Astrocyte of the spinal cord (primary cell): ENCODE measurements around the gene ISG20L2.

ENCODE experiments used
- DNase-seq: peaks from one replicate; pipeline ENCODE4 v3.0.0; 2011; ENCODE audit warnings: low read depth, low spot score
- H3K4me3 ChIP-seq: 2 replicates; pipeline ENCODE4 v1.5.1; 2011; ENCODE audit warnings: low read depth, mild to moderate bottlenecking, low read length, moderate library complexity
- in situ Hi-C: cut with HindIII; loops from 2 replicates; pipeline ENCODE4 v1.10.0; 2017; ENCODE audit warnings: low sequenced_read_pairs
- TF ChIP-seq, protein P1 (sequence below): IDR thresholded peaks from 2 replicates; pipeline ENCODE4 v1.5.1; 2012; ENCODE audit warnings: low read depth, mild to moderate bottlenecking, low read length, inconsistent platforms

ISG20L2 gene

DNA sequence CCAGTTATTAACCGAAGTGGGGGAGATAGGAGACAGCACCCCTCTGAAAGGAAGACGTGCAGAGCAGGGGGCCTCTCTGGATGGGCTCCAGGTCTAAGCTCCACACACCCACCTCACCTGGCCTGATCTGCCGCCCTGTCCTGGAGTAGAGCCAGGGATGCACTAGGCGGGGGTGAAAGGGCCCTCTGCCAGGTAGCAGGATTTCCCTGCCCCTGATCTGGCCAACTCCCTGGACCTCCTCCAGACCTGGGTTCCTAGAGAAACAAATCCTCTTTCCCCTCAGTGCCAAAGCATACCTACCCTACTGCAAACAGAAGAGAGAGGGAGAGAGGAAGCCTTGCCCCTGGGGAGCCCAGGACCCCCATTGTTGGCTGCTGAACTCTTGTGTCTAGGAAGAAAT is 25.2 kb downstream of the ISG20L2 start:
- DNase-seq, result no peak
- no peak overlapping the region for H3K4me3 ChIP-seq
- in situ Hi-C loops, result no loop called here
- TF ChIP-seq, protein P1, sequence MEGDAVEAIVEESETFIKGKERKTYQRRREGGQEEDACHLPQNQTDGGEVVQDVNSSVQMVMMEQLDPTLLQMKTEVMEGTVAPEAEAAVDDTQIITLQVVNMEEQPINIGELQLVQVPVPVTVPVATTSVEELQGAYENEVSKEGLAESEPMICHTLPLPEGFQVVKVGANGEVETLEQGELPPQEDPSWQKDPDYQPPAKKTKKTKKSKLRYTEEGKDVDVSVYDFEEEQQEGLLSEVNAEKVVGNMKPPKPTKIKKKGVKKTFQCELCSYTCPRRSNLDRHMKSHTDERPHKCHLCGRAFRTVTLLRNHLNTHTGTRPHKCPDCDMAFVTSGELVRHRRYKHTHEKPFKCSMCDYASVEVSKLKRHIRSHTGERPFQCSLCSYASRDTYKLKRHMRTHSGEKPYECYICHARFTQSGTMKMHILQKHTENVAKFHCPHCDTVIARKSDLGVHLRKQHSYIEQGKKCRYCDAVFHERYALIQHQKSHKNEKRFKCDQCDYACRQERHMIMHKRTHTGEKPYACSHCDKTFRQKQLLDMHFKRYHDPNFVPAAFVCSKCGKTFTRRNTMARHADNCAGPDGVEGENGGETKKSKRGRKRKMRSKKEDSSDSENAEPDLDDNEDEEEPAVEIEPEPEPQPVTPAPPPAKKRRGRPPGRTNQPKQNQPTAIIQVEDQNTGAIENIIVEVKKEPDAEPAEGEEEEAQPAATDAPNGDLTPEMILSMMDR, result no peak

DNA sequence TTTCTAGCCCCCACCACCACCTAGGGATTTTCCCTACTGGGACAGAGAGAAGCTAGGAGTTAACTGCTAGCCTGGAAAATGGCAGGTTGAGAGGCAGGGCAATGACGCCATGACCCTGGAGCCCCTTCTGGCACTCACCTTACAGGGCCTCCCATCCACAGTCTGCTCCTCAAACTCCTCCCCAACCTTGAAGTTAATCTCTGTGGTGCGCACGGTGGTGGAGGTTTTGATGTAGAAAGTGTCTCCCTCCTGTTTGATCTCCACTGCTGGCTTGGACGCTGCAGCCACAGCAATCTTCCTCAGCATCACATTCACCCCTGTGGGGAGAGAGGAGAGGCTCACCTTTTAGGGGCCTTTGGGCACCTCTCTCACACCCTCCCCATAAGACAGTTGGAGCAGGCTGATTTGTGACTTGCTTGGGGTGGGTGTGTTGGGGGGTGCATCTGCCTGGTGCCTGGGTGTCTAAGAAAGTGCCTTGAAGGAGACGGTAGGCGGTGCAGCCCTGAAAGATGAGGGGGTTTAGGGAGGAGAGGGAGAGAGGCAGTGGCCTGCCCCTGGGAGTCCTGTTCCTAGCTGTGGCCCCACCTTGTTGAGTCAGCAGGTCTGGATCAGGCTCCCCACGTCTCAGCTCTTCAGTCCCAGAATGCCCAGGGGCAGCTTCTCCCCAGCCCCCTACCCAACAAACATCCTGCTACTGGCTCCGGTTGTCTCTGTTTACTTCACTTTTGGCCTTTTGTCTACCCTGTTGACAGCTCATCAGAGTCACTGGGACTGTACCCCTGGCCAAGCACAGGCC is 27.6 kb downstream of the ISG20L2 start:
- in situ Hi-C loops, result no loop called here
- no peak for DNase-seq
- no peak overlapping the region for H3K4me3 ChIP-seq
- TF ChIP-seq, protein P1, result no peak

DNA sequence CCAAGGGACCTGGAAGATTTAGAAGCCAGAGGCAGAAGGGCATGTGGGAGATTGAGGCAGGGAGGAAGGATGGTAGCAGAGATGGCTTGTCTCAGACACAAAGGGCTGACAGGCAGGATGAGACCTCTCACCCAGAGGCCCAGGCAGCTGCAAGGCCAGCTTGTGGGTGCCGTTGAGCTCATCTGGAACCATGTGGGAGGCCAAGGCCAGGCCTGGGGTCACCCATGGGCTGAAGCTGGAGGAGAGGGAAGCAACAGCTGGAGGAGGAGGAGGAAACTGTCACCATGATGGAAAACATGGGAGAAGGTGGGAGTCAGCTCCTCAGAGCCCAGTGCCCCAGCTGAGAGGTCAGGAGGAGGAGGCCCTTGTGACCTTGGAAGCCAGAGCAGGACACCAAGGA is 29.6 kb downstream of the ISG20L2 start:
- H3K4me3 ChIP-seq, result no peak overlapping the region
- TF ChIP-seq, protein P1, result no peak
- no peak for DNase-seq
- in situ Hi-C loops, result no loop called here

DNA sequence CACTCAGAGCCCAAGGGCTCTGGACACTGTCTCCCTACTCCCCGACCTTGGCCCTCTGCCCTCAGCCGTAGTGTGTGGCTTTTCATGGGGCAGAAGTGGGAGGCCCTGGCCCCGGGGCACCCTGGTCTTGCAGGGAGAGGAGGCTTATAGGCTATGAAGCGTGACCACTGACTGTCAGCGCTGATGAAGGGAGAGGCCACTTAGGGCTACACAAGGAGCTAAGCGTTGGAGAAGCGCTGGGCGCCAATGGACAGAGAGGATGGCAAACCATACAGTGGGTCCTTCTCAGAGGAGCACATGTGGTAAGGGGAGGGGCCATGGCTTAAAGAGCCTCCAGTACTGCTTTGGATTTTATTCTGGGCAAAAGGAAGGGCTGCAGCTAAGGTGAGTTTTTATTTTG is 31.1 kb downstream of the ISG20L2 start:
- H3K4me3 ChIP-seq, result no peak overlapping the region
- DNase-seq, result no peak
- in situ Hi-C loops, result no loop called here
- TF ChIP-seq, protein P1, result no peak

DNA sequence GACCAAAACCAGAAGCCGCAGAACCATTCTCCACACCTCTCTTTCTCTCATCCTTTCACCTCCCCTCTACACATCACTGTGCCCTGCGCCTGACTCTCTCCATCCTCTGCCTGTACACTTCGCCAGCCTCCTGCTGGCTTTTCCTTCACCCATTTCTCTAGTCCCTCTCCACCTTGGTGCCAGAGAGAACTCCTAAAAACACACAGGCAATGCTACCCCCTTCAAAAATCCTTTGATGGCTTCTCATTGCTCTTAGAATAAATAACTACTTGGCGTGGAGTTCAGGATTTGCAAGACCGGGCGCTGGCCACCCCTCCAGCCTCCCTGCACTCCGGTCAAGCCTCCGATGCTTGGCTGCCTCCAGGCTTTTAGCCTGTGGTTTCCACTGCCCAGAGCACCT is 31.8 kb downstream of the ISG20L2 start:
- no peak for DNase-seq
- TF ChIP-seq, protein P1, result no peak
- in situ Hi-C loops, result no loop called here
- no peak overlapping the region for H3K4me3 ChIP-seq

DNA sequence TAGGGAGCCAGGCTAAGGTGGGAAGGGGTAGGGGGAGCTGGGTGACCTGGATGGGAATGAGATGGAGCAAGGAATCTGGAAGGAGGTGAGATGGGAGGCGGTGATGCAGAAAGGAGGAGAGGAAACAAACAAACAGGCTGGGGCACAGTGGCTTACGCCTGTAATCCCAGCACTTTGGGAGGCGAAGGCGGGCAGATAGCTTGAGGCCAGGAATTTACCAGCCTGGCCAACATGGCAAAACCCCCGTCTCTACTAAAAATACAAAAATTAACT is 33.9 kb downstream of the ISG20L2 start:
- TF ChIP-seq, protein P1, result no peak
- no peak for DNase-seq
- in situ Hi-C loops, result no loop called here
- no peak overlapping the region for H3K4me3 ChIP-seq
